HUDEP-2 (cell line): Measurements from ENCODE around the gene KRT1.
A peak's percentile ranks its signal among the peaks of the same experiment; 100 is the strongest.

ENCODE experiments used
- DNase-seq, 76 experiments: peaks; one replicate each; lab custom pipeline; 2025; ENCODE audit not compliant: unreplicated experiment in 76 of 76; lab: John Stamatoyannopoulos, UW

The KRT1 gene

GRCh38 chr12:52699960-52700359 lies 19.8 kb upstream of the KRT1 start:
- no peak for DNase-seq

DNA sequence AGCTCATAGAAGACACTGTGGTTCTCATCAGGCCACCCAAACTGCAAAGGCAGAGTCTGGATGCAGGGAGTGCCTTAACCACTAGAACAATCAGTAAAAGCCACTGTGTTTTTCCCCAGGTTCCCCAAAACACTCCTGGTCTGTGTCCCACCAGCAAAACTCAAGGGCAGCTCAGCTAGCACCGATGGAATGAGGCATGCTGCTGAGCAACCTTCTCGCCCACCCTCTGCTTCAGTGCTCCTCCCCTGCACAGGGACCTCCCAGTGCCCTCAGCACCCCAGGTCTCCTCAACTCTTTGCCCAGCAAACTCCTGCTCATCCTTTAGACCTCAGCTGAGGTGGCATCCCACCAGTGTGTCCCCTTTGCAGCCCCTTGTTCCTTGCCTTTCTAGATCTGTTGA lies 19.2 kb upstream of the KRT1 start:
- no peak for DNase-seq

DNA sequence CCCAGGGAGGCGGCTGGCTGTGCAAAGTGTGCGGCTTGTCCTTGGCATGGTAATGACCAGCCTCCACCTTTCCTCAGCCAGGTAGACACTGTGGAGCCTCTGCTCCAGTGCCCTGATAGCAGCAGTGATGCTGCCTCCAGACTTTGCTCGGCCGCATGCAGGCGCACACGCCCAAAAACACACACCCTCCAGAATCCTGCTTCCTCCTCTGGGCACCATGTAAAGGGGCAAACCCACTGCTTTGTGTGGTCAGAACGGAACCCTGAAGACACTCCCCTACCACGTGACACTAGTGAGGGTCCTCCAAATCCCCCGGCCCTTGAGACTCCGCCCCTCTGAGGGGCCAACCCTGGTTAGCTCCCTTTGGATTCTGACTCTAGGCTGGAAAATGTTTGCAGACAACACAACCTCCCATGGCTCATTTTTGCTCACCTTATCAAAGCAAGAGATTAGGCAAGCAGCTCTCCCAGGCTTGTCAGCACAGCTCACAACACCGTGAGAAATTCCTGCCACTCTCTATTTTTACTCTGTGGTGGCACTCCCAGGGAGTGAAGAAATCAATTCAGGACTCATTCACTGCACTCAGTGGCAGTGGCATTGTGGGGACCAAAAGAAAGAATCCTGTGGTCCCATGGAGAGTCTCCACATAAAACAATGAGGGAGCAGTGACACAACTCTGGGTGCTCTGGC lies 18.6 kb upstream of the KRT1 start:
- DNase-seq = no peak

GRCh38 chr12:52697058-52697582 lies 16.9 kb upstream of the KRT1 start:
- DNase-seq = no peak

GRCh38 chr12:52696588-52696987 lies 16.4 kb upstream of the KRT1 start:
- DNase-seq = no peak

DNA sequence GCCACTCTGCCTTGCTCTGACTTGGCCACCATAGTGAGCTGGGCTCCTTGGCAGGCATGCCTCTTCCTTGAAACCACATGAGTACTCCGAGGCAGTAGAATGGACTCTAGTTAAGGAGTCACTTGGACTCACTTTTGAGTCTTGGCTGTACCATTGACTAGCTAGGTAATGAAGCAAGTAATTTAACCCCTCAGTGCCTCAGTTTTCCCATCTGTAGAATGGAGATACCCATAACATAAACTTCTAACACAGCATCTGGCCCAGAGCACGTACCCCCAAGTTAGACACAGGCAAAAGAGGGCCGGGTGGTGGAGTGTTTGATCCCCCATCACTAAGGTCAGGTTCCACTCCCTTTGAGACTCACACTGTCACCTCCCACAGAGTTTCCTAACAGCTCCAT lies 14.8 kb upstream of the KRT1 start:
- DNase-seq = no peak

GRCh38 chr12:52694151-52694550 lies 13.9 kb upstream of the KRT1 start:
- no peak for DNase-seq

DNA sequence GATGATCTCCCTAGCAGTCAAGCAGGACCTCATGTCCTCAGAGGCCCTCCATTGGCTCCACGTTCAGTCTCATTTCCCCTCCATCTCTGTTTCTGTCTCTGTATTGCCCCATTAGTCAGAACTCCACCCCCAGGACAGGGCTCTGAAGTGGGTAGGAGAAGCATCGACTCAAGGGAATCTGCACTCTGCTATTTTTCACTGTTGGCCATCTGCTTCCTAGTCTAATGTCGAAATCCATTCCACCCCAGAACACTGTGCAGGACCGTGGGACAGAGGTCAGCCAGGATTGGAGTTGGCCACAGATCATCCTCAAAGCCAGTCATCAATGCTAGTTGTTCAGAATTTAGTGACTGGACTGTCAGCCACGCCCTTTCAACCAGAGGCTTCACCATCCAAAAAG lies 13.1 kb upstream of the KRT1 start:
- DNase-seq = no peak

DNA sequence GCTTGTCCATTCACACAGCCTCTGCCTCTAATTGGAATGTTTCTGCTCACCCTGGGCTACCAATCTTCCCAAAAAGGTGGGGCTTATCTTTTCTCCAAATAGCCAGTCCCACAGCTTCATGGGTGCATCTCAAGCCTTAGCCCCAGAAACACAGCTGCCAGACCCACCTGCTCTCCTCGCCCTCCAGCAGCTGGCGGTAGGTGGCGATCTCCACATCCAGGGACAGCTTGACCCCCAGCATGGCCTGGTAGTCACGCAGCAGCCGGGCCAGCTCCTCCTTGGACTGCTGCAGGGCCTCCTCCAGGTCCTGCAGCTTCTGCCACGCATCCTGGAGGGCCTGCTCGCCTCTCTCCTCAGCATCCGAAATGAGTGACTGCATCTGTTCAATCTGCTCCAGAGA lies 12.0 kb upstream of the KRT1 start:
- peak in 2 of 76 experiments; percentile 11 to 16 for DNase-seq

DNA sequence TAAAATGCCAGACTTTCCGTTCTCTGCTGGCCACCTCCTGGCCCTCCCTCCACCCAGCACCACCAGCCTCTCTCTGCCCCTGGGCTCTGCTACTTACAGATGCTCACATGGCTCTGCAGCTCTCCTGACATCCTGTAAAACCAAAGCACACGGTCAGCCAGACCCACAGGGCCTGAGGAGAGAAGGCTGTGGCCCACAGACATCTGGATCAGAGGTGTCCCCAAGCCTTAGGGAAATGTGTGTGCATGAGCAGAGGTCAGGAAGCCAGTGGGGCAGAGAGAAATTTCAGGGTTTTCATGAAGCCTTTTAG lies 11.6 kb upstream of the KRT1 start:
- no peak for DNase-seq

DNA sequence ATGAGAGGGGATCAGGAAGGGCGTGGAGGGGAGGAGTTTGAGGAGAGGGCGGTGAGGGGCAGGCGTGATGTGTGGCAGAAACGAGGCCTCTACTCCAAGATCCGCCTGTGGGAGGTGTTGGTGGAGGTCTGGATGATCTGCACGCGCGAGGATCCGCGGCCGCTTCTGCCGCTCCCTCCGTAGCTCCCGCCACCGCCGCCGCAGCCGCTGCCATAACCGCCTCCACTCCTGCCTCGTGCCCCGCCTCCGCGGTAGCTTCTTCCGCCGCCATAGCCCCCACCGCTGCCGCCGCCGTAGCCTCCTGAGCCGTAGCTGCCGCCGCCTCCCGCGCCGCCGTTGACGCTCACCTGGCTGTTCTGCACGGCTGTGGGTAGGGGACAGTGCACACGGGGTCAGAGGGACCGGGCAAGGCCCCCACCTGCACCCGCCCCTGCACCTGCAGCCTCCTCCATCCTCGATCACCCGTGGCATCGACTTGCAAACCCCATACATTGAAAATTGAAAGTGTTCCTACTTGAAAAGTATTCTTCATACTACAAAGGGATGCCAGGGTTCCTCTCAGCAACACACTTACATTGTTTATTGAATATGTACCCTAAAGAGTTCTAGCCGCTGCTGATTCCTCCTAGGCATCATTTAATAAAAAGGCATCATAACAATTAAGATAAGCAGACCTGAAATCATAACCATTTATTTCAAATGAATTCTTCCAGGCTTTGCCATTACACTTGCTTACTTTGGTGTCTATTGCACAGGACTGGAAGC lies 11.1 kb upstream of the KRT1 start:
- DNase-seq = no peak

DNA sequence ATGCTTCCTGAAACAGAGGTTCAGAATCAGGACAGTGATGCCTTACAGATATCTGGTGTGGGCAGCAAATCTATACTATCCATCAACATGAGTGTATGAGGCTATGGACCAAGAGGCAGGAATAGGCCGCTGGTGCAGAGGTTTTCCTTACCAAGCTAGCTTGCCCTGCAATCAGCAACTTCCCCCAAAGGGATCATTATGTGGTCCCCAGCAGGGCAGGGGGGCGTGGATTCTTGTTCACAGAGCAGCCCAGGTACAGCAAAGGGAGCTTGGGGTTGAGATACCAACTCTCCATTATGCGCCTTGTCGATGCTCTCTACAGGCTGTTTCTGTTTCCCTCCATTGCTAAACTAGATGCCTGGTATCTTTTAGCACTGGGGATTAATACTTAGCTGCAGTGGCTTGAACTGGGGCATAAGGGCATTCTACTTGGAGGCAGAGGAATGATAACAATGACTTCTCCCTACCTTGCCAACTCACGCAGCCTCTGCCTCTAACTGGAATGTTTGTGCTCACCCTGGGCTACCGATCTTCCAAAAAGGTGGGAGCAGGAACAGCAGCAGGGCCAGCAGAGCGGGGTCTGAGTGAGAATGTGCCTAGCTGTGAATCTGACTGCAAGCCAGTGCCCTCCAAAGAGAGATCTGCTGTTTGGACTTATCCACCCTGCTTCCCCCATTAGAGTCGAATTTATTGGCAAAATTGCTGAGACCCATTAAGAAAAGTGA lies 10.3 kb upstream of the KRT1 start:
- no peak for DNase-seq

GRCh38 chr12:52689936-52690335 lies 9.7 kb upstream of the KRT1 start:
- no peak for DNase-seq

GRCh38 chr12:52689239-52689638 lies 9.0 kb upstream of the KRT1 start:
- no peak for DNase-seq

DNA sequence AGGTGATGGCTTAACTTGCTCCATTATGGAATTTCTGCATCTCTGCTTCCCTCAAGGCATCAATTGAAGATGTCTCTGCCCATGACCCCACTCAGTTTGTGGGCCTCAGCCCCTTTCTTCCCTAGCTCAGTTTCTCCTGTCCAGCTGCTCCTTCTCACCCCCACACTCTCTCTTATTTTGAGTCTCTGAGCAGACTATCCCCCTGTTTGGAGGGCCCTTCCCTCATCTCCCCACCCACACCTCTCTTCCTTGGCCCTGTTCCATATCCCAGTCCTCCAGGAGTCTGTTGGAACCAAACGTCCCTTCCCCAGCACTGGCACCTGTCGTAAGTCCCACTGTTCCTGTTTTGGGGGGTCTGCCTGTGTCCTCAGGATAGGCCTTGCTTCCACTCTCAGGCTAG lies 8.3 kb upstream of the KRT1 start:
- no peak for DNase-seq

DNA sequence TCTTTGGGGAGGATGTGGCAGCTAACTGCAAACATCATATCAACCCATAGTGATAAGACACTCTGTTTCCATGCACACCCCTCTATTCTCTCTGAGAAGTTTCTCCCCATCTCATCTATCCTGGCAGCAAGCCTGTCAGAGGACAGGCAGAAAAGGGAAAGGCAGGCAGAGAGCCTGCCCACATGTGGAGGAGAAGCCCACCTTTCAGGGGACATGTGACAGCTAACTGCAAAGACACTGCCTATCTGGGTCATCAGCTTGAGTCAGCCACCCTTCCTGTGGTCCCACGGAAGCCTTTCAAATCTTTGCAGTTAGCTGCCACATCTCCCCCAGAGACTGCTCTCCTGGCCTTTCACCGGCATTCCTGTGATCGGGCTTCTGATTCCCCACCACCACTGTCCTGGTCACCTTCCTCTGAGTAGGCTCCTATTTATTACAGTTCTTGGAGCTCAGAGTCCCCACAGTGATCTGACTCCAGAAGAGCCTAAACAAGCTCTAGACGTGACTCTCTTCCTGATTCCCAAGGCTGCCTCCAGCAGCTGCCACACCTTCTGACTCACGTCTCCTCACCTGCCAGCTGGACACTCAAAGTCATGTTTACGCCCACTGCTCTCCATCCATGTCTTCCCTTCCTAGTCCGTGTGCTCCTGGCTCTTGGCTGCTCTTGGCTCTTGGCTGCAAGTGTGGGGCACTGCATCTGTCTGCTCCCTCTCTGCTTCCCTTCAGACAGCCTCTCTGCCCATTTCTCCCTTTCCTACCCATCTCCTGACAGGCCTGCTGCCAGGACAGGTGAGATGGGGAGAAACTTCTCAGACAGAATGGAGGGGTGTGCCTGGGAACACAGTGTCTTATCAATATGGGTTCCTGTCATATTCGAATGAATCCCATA lies 7.5 kb upstream of the KRT1 start:
- DNase-seq = peak in 13 of 76 experiments; percentile 6 to 38 (median 17)

DNA sequence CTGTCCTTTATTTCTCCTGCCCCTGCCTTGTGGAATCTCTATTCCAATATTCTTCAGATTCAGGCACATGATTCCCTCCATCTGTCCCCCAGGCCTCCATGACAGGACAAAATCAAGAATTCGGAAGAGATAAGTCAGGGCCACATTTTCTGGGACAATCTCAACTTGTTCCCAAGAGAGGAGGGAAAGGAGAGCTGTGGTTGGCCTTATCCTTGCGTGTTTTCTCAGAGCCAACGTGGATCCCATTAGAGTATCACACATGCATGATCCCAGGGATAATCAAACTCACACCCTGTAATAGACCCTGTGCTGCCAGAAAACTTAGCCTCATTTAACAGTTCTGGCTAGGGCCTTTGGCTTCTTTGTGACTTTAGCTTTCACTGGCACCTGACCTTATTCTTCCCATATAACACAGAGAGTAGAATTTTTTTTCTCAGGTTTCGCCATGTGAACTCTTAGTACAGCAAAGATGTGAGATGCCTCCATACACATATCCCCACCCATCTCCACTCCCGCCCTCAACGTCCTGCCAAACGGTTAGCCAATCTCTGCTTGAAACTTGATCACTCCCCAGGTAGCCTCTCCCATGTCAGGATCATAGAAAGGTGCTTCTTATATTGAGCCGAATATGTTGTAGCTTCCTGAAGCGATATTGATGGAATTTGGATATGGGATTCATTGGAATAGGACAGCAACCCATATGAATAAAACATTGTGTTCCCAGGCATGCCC lies 6.7 kb upstream of the KRT1 start:
- no peak for DNase-seq

DNA sequence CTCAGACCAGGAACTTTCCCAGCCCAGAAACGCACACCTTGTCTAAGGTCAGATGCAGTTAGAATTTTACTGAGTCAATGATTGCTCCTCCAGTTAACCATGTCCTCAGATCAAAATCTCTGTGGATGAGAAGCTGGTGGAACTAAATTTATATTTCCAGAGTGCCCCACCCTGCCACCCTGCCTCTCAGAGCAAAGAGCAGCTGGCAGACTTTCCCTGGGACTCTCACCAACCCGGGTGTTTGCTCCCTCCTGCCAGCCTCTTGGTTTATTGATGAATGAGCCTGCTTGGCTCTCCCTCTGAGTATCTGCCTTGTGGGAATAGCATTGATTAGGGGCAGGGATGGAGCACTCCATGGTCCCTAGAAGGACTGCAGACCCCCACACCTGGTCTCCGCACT lies 5.9 kb upstream of the KRT1 start:
- DNase-seq = no peak

DNA sequence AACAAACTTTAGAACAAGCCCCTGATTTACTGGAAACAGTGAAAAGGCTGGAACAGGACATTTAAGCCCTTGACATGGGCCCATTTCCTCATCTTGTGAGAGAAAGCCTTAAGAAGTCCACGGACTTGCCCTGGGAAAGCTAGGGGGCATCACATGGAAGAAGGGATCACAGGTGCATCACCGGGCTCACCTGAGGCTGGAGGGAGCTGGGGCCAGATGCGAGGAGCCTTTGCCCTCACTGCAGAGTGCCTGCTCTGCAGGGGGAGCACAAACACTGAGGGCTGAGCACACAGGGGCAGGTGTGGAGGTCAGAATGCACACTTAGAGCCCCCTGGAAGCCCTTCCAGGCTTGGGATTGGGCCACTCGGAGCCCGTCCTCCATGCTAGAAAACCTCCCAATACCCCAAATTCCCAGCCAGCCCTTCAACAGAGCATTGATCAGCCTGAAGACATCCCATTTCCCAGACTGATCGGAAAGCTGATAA lies 5.2 kb upstream of the KRT1 start:
- no peak for DNase-seq

GRCh38 chr12:52684431-52684830 lies 4.2 kb upstream of the KRT1 start:
- no peak for DNase-seq
